ENCODE data around the gene RFX6. TPM values are rescaled to one million over a fixed set of nuclear protein-coding genes. Genes with fewer than 3 reads are reported as not detected.

The RFX6 gene
- total RNA-seq, 1 donor from 2014 or later = not detected

DNA sequence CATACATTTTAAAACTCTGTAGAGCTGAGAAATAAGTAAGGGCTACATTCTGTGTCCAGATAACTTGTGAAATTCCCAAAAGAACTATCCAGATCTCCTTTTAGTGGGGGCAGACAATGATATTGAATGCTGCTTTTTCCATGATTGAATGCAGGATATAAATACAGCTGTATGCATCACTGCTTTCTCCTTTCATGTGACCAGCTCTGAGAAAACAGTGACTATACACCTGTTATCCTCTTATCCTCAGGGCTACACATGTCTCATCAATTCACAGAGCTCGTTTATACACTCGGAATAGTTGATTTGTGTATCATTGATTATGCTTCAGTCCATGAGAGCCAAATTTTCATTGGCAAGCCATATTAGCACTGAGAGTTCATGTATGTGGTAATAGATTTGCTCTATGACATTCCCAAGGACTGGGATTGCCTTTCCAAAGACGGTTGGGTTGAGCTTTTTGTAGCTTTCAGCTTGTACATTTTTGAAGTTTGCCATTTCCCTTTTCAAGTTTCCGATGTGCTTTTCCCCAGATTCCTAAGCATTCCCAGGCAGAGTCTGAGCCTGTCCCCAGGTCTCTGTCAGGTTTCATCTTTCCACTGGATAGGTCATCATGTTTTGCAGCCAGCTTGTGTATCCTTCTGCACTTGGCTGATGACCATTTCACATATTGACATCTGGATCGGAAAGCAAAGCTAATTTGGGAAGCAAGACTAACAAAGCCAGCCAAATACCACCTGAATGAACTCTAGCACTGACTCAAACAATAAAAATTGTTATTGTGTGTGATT is 97.7 kb downstream of the RFX6 start:
- no peak for DNase-seq

DNA sequence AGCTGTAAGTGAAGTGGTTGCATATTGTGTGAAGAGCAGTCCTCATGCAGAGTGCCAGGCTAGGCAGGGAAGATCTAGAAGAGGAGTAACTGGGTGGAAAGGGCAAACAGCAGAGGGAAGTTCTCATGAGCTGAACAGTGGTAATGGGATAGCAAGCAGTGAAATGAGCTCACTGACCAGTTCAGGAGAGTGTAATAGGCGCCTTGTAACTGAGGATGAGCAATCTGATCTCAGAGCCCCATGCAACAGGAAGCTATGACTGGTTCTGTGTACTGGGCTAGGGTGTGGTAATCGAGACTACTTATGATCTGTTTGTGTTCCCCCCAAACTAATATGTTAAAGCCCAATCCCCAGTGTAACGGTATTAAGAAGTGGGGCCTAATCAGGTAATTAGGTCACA is 98.6 kb downstream of the RFX6 start:
- DNase-seq = no peak

DNA sequence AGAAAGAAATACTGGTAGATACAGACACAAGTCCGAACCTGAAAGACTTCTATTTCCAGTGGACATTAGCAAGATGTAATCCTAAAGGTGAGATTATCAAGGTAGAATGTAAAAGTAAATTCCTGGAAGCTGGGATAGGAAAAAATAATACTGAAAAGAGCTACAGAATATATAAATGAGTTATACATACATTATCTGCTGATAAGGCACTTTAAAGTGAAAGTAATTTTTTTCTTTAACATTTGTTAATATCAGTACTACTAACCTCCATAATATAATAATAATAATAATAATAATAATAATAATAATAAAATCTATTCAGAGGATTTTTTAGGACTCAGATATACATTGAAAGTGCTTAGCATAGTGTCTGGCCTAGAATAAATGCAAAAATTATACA is 102.5 kb downstream of the RFX6 start:
- no peak for DNase-seq

Other genes starting within 250 kb of the RFX6 start
- 47.1 TPM for gene ZUP1, start 208.5 kb upstream of the RFX6 start, total RNA-seq
- gene KPNA5, start 196.0 kb upstream of the RFX6 start, total RNA-seq = 96.7 TPM
- 2.8 TPM for gene FAM162B, start 111.5 kb upstream of the RFX6 start, total RNA-seq
- not detected for gene GPRC6A, start 48.2 kb upstream of the RFX6 start, total RNA-seq